ENCODE measurements around the gene NCBP2.

Gene NCBP2

GRCh38 chr3:196932600-196932999 lies 9.7 kb downstream of the NCBP2 start:
- Histone ChIP-seq H2AFZ (ENCODE audit: low read depth) (no peak overlapping the region), H3K4me1 (ENCODE audit: low read depth, poor library complexity, severe bottlenecking) (peaks cover 4% of the 10 kb centered on the region), H3K79me2 (ENCODE audit: insufficient read depth, low read depth) (no peaks in the 10 kb centered on the region), H4K20me1 (ENCODE audit: insufficient read depth) (no peaks in the 10 kb centered on the region), H3K27ac (no peak overlapping the region), H3K36me3 (ENCODE audit: insufficient read depth) (no peaks in the 10 kb centered on the region; the same call in 1 of the 2 replicates), H3K27me3 (ENCODE audit: insufficient read depth, low read depth) (no peaks in the 10 kb centered on the region), H3K4me2 (no peak overlapping the region), H3K4me3 (IDR thresholded peaks at IDR 0.05; ENCODE audit: insufficient read depth, low read depth, low read length) (no peak overlapping the region), H3K9ac (no peak overlapping the region)
- no peak for TF ChIP-seq CTCF (conservative IDR thresholded peaks at IDR 0.05; ENCODE audit: low read depth, low read length)

GRCh38 chr3:196931828-196932587 lies 10.3 kb downstream of the NCBP2 start:
- H2AFZ ChIP-seq (ENCODE audit: low read depth) = no peak overlapping the region
- TF ChIP-seq CTCF (conservative IDR thresholded peaks at IDR 0.05; ENCODE audit: low read depth, low read length) = no peak; the same call in 1 of the 2 replicates
- H4K20me1 ChIP-seq (ENCODE audit: insufficient read depth) = no peaks in the 10 kb centered on the region
- H3K79me2 ChIP-seq (ENCODE audit: insufficient read depth, low read depth) = no peaks in the 10 kb centered on the region
- no peak overlapping the region for H3K4me3 ChIP-seq (IDR thresholded peaks at IDR 0.05; ENCODE audit: insufficient read depth, low read depth, low read length)
- H3K27ac ChIP-seq = no peak overlapping the region
- no peaks in the 10 kb centered on the region for H3K27me3 ChIP-seq (ENCODE audit: insufficient read depth, low read depth)
- no peak overlapping the region for H3K9ac ChIP-seq
- no peaks in the 10 kb centered on the region; the same call in 1 of the 2 replicates for H3K36me3 ChIP-seq (ENCODE audit: insufficient read depth)
- peaks cover 9% of the 10 kb centered on the region for H3K4me1 ChIP-seq (ENCODE audit: low read depth, poor library complexity, severe bottlenecking)
- no peak overlapping the region for H3K4me2 ChIP-seq

- no peak overlapping the region for H3K4me3 ChIP-seq (IDR thresholded peaks at IDR 0.05; ENCODE audit: insufficient read depth, low read depth, low read length)
- H3K36me3 ChIP-seq (ENCODE audit: insufficient read depth) = no peaks in the 10 kb centered on the region
- H3K4me2 ChIP-seq = no peak overlapping the region
- H4K20me1 ChIP-seq (ENCODE audit: insufficient read depth) = no peaks in the 10 kb centered on the region
- no peaks in the 10 kb centered on the region for H3K79me2 ChIP-seq (ENCODE audit: insufficient read depth, low read depth)
- peaks cover 17% of the 10 kb centered on the region for H3K4me1 ChIP-seq (ENCODE audit: low read depth, poor library complexity, severe bottlenecking)
- no peak overlapping the region for H3K9ac ChIP-seq
- no peak overlapping the region for H2AFZ ChIP-seq (ENCODE audit: low read depth)
- no peak for TF ChIP-seq CTCF (conservative IDR thresholded peaks at IDR 0.05; ENCODE audit: low read depth, low read length)
- H3K27ac ChIP-seq = no peak overlapping the region
- no peaks in the 10 kb centered on the region for H3K27me3 ChIP-seq (ENCODE audit: insufficient read depth, low read depth)
Measured at GRCh38 chr3:196931157-196931556, 11.2 kb downstream of the NCBP2 start.

GRCh38 chr3:196927571-196928453 lies 14.5 kb downstream of the NCBP2 start:
- Histone ChIP-seq H3K36me3 (ENCODE audit: insufficient read depth) (no peaks in the 10 kb centered on the region), H4K20me1 (ENCODE audit: insufficient read depth) (no peaks in the 10 kb centered on the region), H2AFZ (ENCODE audit: low read depth) (no peak overlapping the region), H3K27me3 (ENCODE audit: insufficient read depth, low read depth) (no peaks in the 10 kb centered on the region), H3K4me1 (ENCODE audit: low read depth, poor library complexity, severe bottlenecking) (peaks cover 17% of the 10 kb centered on the region), H3K27ac (no peak overlapping the region), H3K9ac (no peak overlapping the region), H3K79me2 (ENCODE audit: insufficient read depth, low read depth) (no peaks in the 10 kb centered on the region), H3K4me3 (IDR thresholded peaks at IDR 0.05; ENCODE audit: insufficient read depth, low read depth, low read length) (no peak overlapping the region), H3K4me2 (peak overlapping the region; percentile 6; the same call in 1 of the 2 replicates)
- TF ChIP-seq CTCF (conservative IDR thresholded peaks at IDR 0.05; ENCODE audit: low read depth, low read length) = no peak

Data from KMS-11 (cell line).